CD1c-positive myeloid dendritic cell (primary cell): ENCODE data around the gene TRIM26.
"Not testable (repeated sequence)": the region's sequence is repeated elsewhere in the genome, so short reads cannot be mapped to it uniquely, and the experiment has no call there.

Experiments
- DNase-seq: peaks from one replicate; pipeline ENCODE4 v3.0.0-alpha.2; 2016; ENCODE audit errors: extremely low spot score

Gene TRIM26

GRCh38 chr6:30171677-30172471 lies 41.3 kb downstream of the TRIM26 start:
- DNase-seq: peak; percentile 44

GRCh38 chr6:30169658-30170614 lies 43.3 kb downstream of the TRIM26 start:
- peak; percentile 67 for DNase-seq

GRCh38 chr6:30168741-30169140 lies 44.5 kb downstream of the TRIM26 start:
- DNase-seq: no peak

GRCh38 chr6:30167101-30167500 lies 46.1 kb downstream of the TRIM26 start:
- DNase-seq: no peak

GRCh38 chr6:30165238-30165637 lies 48.0 kb downstream of the TRIM26 start:
- DNase-seq: not testable (repeated sequence)

- DNase-seq: no peak
These were observed 48.5 kb downstream of the TRIM26 start for GRCh38 chr6:30164714-30165113.

- DNase-seq: no peak
These were observed 49.1 kb downstream of the TRIM26 start for GRCh38 chr6:30163918-30164654.

GRCh38 chr6:30163090-30163917 lies 49.9 kb downstream of the TRIM26 start, which contains the start of gene TRIM15:
TSS of gene TRIM15 (plus strand) at chr6:30163546. CDS start at chr6:30163685, 139 bp downstream.
- DNase-seq: no peak

- DNase-seq: no peak
These were observed 50.7 kb downstream of the TRIM26 start for GRCh38 chr6:30162265-30163089.

- no peak for DNase-seq
These were observed 52.2 kb downstream of the TRIM26 start, which contains the start of gene TRIM10 for GRCh38 chr6:30160785-30161531. TSS of gene TRIM10 (minus strand) at chr6:30161211. CDS start at chr6:30160858, 353 bp downstream.

GRCh38 chr6:30160008-30160784 lies 53.0 kb downstream of the TRIM26 start:
- DNase-seq: no peak

- DNase-seq: no peak
These were observed 54.6 kb downstream of the TRIM26 start for GRCh38 chr6:30158475-30159040.

GRCh38 chr6:30157999-30158398 lies 55.2 kb downstream of the TRIM26 start:
- DNase-seq: peak; percentile 60

- no peak for DNase-seq
These were observed 55.6 kb downstream of the TRIM26 start for GRCh38 chr6:30157581-30157980.

- no peak for DNase-seq
These were observed 56.4 kb downstream of the TRIM26 start for GRCh38 chr6:30156774-30157173.

GRCh38 chr6:30156262-30156599 lies 57.0 kb downstream of the TRIM26 start:
- peak; percentile 61 for DNase-seq

GRCh38 chr6:30155520-30156261 lies 57.5 kb downstream of the TRIM26 start:
- DNase-seq: no peak
